HepG2 (cell line): ENCODE data around the gene ARHGDIA. TPM values are rescaled to one million over a fixed set of nuclear protein-coding genes. Genes with fewer than 3 reads are reported as not detected.

Source experiments
- ADNP ChIP-seq: sonication (generic); formaldehyde crosslinking; IDR thresholded peaks from 2 replicates; pipeline ENCODE4 v1.4.0; 2020; ENCODE audit warnings: missing genetic modification reagents
- ELF3 ChIP-seq: IDR thresholded peaks from 2 replicates; pipeline ENCODE4 v1.6.1; 2016; ENCODE audit warnings: missing genetic modification reagents, missing compliant biosample characterization
- GLI4 ChIP-seq: sonication (generic); formaldehyde crosslinking; IDR thresholded peaks from 2 replicates; pipeline ENCODE4 v1.5.1; 2020; ENCODE audit warnings: missing genetic modification reagents, mild to moderate bottlenecking, moderate library complexity, borderline replicate concordance
- HNF1A ChIP-seq, 2 experiments: sonication (generic) in 1 of 2; formaldehyde crosslinking in 1 of 2; IDR thresholded peaks; 2 replicates each; pipeline versions ENCODE4 v1.4.0 to v1.6.1; 2016 to 2020; ENCODE audit warnings: borderline replicate concordance in 1 of 2, low read depth in 1 of 2, mild to moderate bottlenecking in 1 of 2, missing genetic modification reagents in 1 of 2
- HNRNPH1 ChIP-seq: fragments of 200-400 bp; formaldehyde crosslinking; optimal IDR thresholded peaks from 2 replicates; pipeline ENCODE3; 2017; ENCODE audit warnings: mild to moderate bottlenecking, low read depth, low read length
- HOMEZ ChIP-seq: IDR thresholded peaks from 2 replicates; pipeline ENCODE4 v1.6.1; 2016; ENCODE audit warnings: low read depth
- KAT8 ChIP-seq: IDR thresholded peaks from 2 replicates; pipeline ENCODE4 v1.6.1; 2016; ENCODE audit warnings: missing genetic modification reagents, missing compliant biosample characterization
- KMT2A ChIP-seq: sonication (generic); formaldehyde crosslinking; IDR thresholded peaks from 2 replicates; pipeline ENCODE4 v1.4.0; 2020; ENCODE audit warnings: missing genetic modification reagents
- PAXIP1 ChIP-seq: sonication (generic); formaldehyde crosslinking; conservative IDR thresholded peaks from 2 replicates; pipeline ENCODE4 v1.4.0; 2020; ENCODE audit warnings: mild to moderate bottlenecking, missing genetic modification reagents, moderate library complexity
- SALL2 ChIP-seq: sonication (generic); formaldehyde crosslinking; IDR thresholded peaks from 2 replicates; pipeline ENCODE4 v1.8.1; 2023; ENCODE audit warnings: mild to moderate bottlenecking, missing genetic modification reagents, inconsistent platforms
- SMAD9 ChIP-seq: sonication (generic); formaldehyde crosslinking; IDR thresholded peaks from 2 replicates; pipeline ENCODE4 v1.5.1; 2020; ENCODE audit warnings: mild to moderate bottlenecking, missing genetic modification reagents
- SOX5 ChIP-seq: IDR thresholded peaks from 2 replicates; pipeline ENCODE4 v1.6.1; 2016; ENCODE audit warnings: borderline replicate concordance
- THAP9 ChIP-seq: sonication (generic); formaldehyde crosslinking; IDR thresholded peaks from 2 replicates; pipeline ENCODE4; 2020; ENCODE audit warnings: missing genetic modification reagents, mild to moderate bottlenecking, borderline replicate concordance
- ZNF256 ChIP-seq: sonication (generic); formaldehyde crosslinking; conservative IDR thresholded peaks from 2 replicates; pipeline ENCODE4 v1.4.0; 2020; ENCODE audit warnings: missing genetic modification reagents
- polyA plus RNA-seq, 8 experiments: library from polyadenylated mRNA; depleted of rRNA in 3 of 8; stranded (reverse) in 7 of 8; unstranded in 1 of 8; fragments of >200 nt; fragmentation: Illumina TruSeq in 4 of 8; extraction: Trizol in 4 of 8; gene quantifications; 2 replicates each; pipeline versions ENCODE4 v1.2.1 to v1.2.3, GENCODE V29; 2011 to 2016; ENCODE audit warnings: low read depth in 4 of 8, missing spikeins in 1 of 8, mixed read lengths in 1 of 8; ENCODE audit not compliant: insufficient read depth in 1 of 8
- total RNA-seq, 5 experiments: library from RNA; depleted of rRNA; stranded (reverse); fragments of >200 nt; fragmentation: Illumina TruSeq; extraction: Trizol; gene quantifications; 2 replicates each; pipeline ENCODE4 v1.2.3, GENCODE V29; 2016; ENCODE audit warnings: low read depth in 1 of 5

The ARHGDIA gene
- total and polyA plus RNA-seq, 2 of the 13 experiments (the other 11 are each of a cell fraction or from before 2014, with no cell fraction given) = 40.0 to 64.0 TPM

- TF ChIP-seq THAP9 = no peak
- no peak for TF ChIP-seq HNRNPH1
- no peak for TF ChIP-seq ELF3 (CRISPR knock-in tag)
- TF ChIP-seq HNF1A (IDR thresholded peaks at IDR 0.05; ENCODE audit: low read depth) = no peak
- TF ChIP-seq HNF1A (CRISPR knock-in tag; IDR thresholded peaks at IDR 0.05; ENCODE audit: borderline replicate concordance) = 0 out of 2 replicates have a peak, but pooled peaks have one; percentile 18
- 0 out of 2 replicates have a peak, but pooled peaks have one; percentile 20 for TF ChIP-seq SALL2 (CRISPR knock-in tag)
- 0 out of 2 replicates have a peak, but pooled peaks have one; percentile 49 for TF ChIP-seq KMT2A (CRISPR knock-in tag)
- TF ChIP-seq GLI4 (CRISPR knock-in tag) = no peak; the same call in 1 of the 2 replicates
- TF ChIP-seq ADNP (CRISPR knock-in tag) = no peak
- no peak for TF ChIP-seq SOX5
- TF ChIP-seq PAXIP1 (CRISPR knock-in tag) = no peak
- no peak for TF ChIP-seq HOMEZ (CRISPR knock-in tag)
- no peak for TF ChIP-seq SMAD9 (CRISPR knock-in tag)
- TF ChIP-seq ZNF256 (CRISPR knock-in tag) = no peak
- no peak for TF ChIP-seq KAT8 (CRISPR knock-in tag)
These were observed 19.5 kb upstream of the ARHGDIA start (continued) for GRCh38 chr17:81890447-81891302.
